Activated CD4-positive, alpha-beta T cell treated with anti-CD3 and anti-CD28 coated beads, Interleukin-2, amount 50 U/mL, for 4 hours (primary cell): ENCODE data around the gene TOGARAM2.
"Not testable (repeated sequence)": the region's sequence is repeated elsewhere in the genome, so short reads cannot be mapped to it uniquely, and the experiment has no call there.

Experiments
- DNase-seq, 2 experiments: peaks; one replicate each; pipeline ENCODE4 v3.0.0-alpha.2; 2020

Gene TOGARAM2

GRCh38 chr2:29075894-29076705 lies 95.0 kb downstream of the TOGARAM2 start:
- no peak for DNase-seq

- no peak for DNase-seq
Measured at GRCh38 chr2:29079887-29080286, 98.8 kb downstream of the TOGARAM2 start.

GRCh38 chr2:29080886-29081743 lies 100.0 kb downstream of the TOGARAM2 start:
- DNase-seq: no peak

GRCh38 chr2:29082804-29083495 lies 101.9 kb downstream of the TOGARAM2 start:
- no peak for DNase-seq

- no peak for DNase-seq
Measured at GRCh38 chr2:29084554-29084953, 103.5 kb downstream of the TOGARAM2 start.

- not testable (repeated sequence) for DNase-seq
Measured at GRCh38 chr2:29090311-29090710, 109.2 kb downstream of the TOGARAM2 start.

GRCh38 chr2:29096969-29097368 lies 115.9 kb downstream of the TOGARAM2 start:
- no peak for DNase-seq

GRCh38 chr2:29097569-29097968 lies 116.5 kb downstream of the TOGARAM2 start:
- no peak for DNase-seq

GRCh38 chr2:29100564-29100963 lies 119.5 kb downstream of the TOGARAM2 start:
- DNase-seq: no peak
